Measurements from ENCODE around the gene SMAD6.

The SMAD6 gene

GRCh38 chr15:66709884-66710283 lies 7.8 kb downstream of the SMAD6 start:
- no peak overlapping the region for H3K4me3 ChIP-seq (ENCODE audit: control insufficient read depth, low read depth, low read length)
- no peak for TF ChIP-seq CTCF (IDR thresholded peaks at IDR 0.05; ENCODE audit: control insufficient read depth, insufficient read depth, low read depth, low read length, missing control alignments)
- no peak for DNase-seq (ENCODE audit: low read depth)

- TF ChIP-seq CTCF (IDR thresholded peaks at IDR 0.05; ENCODE audit: control insufficient read depth, insufficient read depth, low read depth, low read length, missing control alignments): no peak
- no peak overlapping the region for H3K4me3 ChIP-seq (ENCODE audit: control insufficient read depth, low read depth, low read length)
- no peak for DNase-seq (ENCODE audit: low read depth)
Measured at GRCh38 chr15:66711260-66711659, 9.2 kb downstream of the SMAD6 start.

DNA sequence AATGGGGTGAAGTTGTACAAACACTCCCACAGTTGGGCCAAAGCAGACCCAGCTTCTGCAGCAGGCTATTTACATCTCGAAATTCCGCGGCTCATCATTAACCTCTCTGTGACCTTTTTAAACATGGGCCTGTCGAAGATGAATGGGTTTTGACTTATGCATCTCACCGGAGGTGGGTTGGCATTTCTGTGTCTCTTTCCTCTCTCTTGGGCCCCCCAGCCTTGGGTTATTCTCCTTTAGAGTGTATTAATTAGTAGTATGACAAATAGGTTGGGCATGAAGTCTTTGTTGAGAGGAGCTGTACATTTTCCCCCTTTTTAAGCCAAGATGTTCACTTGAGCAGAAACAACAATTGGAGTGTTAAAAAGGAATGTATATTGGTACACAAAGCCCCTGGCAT lies 9.8 kb downstream of the SMAD6 start:
- DNase-seq (ENCODE audit: low read depth): no peak
- TF ChIP-seq CTCF (IDR thresholded peaks at IDR 0.05; ENCODE audit: control insufficient read depth, insufficient read depth, low read depth, low read length, missing control alignments): no peak
- no peak overlapping the region for H3K4me3 ChIP-seq (ENCODE audit: control insufficient read depth, low read depth, low read length)

DNA sequence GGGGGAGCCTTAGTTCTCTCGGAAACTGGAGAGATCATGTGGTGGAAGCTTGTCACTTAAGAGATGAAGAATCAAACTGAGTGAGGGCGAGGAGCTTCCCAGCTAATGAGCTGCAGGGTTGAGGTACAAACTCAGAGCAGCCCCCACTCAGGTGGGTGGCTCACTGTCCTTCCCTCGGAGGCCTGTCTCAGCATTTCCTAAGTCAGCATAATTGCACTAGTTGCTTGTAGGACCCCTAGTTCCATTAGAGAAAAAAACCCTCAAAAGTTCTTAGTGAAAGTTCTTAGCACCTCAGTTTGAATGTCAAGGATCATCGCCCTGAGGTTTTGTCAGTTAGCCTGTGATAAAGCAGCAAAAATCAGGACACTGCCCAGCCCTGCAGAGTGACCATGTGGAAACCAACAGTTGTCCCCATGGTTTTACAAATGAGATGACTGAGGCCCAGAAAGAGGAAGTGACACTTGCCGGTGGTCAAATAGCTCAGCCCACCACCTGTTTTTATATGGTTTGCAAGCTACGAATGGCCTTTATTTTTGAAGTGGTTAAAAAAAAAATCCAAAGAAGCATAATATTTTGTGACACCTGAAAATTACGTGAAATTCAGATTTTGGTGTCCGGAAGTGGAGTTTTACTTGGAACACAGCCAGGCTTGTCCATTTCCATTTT lies 11.9 kb downstream of the SMAD6 start:
- no peak overlapping the region for H3K4me3 ChIP-seq (ENCODE audit: control insufficient read depth, low read depth, low read length)
- TF ChIP-seq CTCF (IDR thresholded peaks at IDR 0.05; ENCODE audit: control insufficient read depth, insufficient read depth, low read depth, low read length, missing control alignments): no peak
- DNase-seq (ENCODE audit: low read depth): no peak

GRCh38 chr15:66714543-66714981 lies 12.5 kb downstream of the SMAD6 start:
- no peak overlapping the region for H3K4me3 ChIP-seq (ENCODE audit: control insufficient read depth, low read depth, low read length)
- TF ChIP-seq CTCF (IDR thresholded peaks at IDR 0.05; ENCODE audit: control insufficient read depth, insufficient read depth, low read depth, low read length, missing control alignments): no peak

GRCh38 chr15:66715181-66715624 lies 13.2 kb downstream of the SMAD6 start:
- DNase-seq (ENCODE audit: low read depth): no peak
- H3K4me3 ChIP-seq (ENCODE audit: control insufficient read depth, low read depth, low read length): no peak overlapping the region
- no peak for TF ChIP-seq CTCF (IDR thresholded peaks at IDR 0.05; ENCODE audit: control insufficient read depth, insufficient read depth, low read depth, low read length, missing control alignments)

More at GRCh38 chr15:66714543-66714981, 12.5 kb downstream of the SMAD6 start:
- DNase-seq (ENCODE audit: low read depth): no peak

Measured in AG09309 (cell line).